ENCODE measurements around the gene NAPEPLD.
A peak's percentile ranks its signal among the peaks of the same experiment; 100 is the strongest.

The NAPEPLD gene

GRCh38 chr7:103077318-103077717 lies 71.6 kb downstream of the NAPEPLD start:
- Histone ChIP-seq H3K36me3 (no peaks in the 10 kb centered on the region), H3K4me1 (ENCODE audit: control insufficient read depth in 1 of 2, insufficient read depth in 1 of 2, low read depth in 1 of 2, low read length in 1 of 2) (peaks cover 42 to 43% of the 10 kb centered on the region in 2 experiments), H3K27me3 (no peaks in the 10 kb centered on the region), H3K27ac (no peak overlapping the region), H3K4me3 (ENCODE audit: low read depth in 1 of 2, low read length in 1 of 2) (no peak overlapping the region), H3K9me3 (no peaks in the 10 kb centered on the region)
- TF ChIP-seq, protein P1, sequence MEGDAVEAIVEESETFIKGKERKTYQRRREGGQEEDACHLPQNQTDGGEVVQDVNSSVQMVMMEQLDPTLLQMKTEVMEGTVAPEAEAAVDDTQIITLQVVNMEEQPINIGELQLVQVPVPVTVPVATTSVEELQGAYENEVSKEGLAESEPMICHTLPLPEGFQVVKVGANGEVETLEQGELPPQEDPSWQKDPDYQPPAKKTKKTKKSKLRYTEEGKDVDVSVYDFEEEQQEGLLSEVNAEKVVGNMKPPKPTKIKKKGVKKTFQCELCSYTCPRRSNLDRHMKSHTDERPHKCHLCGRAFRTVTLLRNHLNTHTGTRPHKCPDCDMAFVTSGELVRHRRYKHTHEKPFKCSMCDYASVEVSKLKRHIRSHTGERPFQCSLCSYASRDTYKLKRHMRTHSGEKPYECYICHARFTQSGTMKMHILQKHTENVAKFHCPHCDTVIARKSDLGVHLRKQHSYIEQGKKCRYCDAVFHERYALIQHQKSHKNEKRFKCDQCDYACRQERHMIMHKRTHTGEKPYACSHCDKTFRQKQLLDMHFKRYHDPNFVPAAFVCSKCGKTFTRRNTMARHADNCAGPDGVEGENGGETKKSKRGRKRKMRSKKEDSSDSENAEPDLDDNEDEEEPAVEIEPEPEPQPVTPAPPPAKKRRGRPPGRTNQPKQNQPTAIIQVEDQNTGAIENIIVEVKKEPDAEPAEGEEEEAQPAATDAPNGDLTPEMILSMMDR (IDR thresholded peaks at IDR 0.05), result no peak

- no peaks in the 10 kb centered on the region for H3K36me3 ChIP-seq
- H3K27me3 ChIP-seq, result no peaks in the 10 kb centered on the region
- H3K9me3 ChIP-seq, result no peaks in the 10 kb centered on the region
- H3K4me3 ChIP-seq (ENCODE audit: low read depth in 1 of 2, low read length in 1 of 2), result no peak overlapping the region
- TF ChIP-seq, protein P1 (IDR thresholded peaks at IDR 0.05), result no peak
- H3K27ac ChIP-seq, result no peak overlapping the region
- peaks cover 42 to 43% of the 10 kb centered on the region in 2 experiments for H3K4me1 ChIP-seq (ENCODE audit: control insufficient read depth in 1 of 2, insufficient read depth in 1 of 2, low read depth in 1 of 2, low read length in 1 of 2)
Measured at GRCh38 chr7:103076764-103077163, 72.1 kb downstream of the NAPEPLD start.

DNA sequence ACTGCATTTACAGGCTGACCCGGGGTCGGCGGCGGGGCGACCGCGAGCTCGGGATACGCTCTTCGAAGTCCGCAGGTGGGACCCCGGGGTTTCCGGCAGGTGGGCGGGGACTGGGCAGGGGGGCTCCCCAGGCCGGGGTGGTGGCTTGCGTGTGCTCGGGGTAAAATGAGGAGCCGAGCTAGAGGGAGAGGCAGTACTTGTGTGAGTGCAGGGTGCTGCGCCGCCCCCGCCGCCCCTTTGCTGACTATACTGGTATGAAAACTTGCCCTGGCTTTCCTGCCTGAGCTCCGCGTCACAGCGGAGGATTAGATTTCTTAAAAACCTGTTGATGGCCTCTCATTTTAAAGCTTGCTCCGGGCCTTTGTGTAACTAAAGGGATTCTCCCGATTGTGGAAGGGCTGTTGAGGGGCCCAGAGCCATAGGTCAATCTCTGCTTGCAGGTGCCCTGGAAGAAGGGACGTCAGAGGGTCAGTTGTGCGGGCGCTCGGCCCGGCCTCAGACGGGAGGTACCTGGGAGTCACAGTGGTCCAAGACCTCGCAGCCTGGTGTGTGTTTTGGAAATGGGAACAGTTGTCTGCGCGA lies 73.5 kb downstream of the NAPEPLD start:
- H3K27ac ChIP-seq, result peak overlapping the region; percentile 82
- H3K4me3 ChIP-seq (ENCODE audit: low read depth in 1 of 2, low read length in 1 of 2), result peak overlapping the region; percentile 77 to 86
- H3K36me3 ChIP-seq, result no peaks in the 10 kb centered on the region
- H3K4me1 ChIP-seq (ENCODE audit: control insufficient read depth in 1 of 2, insufficient read depth in 1 of 2, low read depth in 1 of 2, low read length in 1 of 2), result peaks cover 42 to 43% of the 10 kb centered on the region in 2 experiments
- H3K27me3 ChIP-seq, result no peaks in the 10 kb centered on the region
- TF ChIP-seq, protein P1 (IDR thresholded peaks at IDR 0.05), result no peak
- no peaks in the 10 kb centered on the region for H3K9me3 ChIP-seq

DNA sequence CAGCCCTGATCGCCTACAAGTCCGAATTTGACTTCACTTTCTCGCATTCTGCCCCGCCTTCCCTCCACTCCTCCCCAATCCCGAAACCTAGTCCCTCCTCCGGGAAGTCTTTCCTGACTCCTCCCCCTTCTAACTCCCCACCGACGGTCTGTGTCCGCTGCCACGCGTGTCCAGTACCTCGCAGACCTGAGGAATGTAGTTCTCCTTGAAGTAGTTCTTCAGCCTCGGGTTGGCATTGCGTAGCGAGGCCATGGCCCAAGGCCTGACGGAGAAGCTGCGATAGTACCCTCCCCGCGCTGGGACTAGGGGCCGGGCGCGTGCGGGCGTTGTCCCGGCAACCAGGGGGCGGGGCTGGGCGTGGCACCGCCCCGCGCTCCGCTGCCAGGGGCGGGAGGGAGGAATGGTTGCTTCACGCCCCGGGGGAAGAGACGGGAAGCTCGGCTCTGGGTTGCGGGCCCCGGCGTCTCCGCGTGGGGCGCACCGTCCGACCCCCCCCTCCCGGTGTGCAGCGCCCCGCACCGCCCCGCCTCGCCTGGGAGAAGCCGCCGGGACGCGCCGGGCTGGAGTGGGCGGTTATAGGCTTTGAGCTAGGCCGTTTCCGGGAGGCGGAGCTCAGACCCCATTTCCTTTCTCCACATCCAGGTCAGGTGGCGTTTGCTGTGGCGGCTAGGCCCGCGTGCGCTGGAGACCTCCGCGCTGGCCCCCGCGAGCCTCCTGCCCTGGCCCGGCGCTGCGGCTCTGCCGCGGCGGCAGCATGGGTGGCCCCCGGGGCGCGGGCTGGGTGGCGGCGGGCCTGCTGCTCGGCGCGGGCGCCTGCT lies 74.2 kb downstream of the NAPEPLD start, which contains the start of the genes ARMC10 and FBXL13:
Gene ARMC10 (plus strand): TSS at position 622 of the 818 bp plus-strand sequence. CDS start 133 bp downstream, at position 755.
Gene FBXL13 (minus strand): TSS at position 278 of the 818 bp plus-strand sequence.
- peak within 1 kb of the TSS; percentile 77 to 86 for H3K4me3 ChIP-seq (ENCODE audit: low read depth in 1 of 2, low read length in 1 of 2)
- H3K9me3 ChIP-seq, result no peaks in the 10 kb centered on the region
- no peaks in the 10 kb centered on the region for H3K36me3 ChIP-seq
- TF ChIP-seq, protein P1 (IDR thresholded peaks at IDR 0.05), result peak; percentile 93
- H3K27ac ChIP-seq, result peak within 1 kb of the TSS; percentile 82
- H3K27me3 ChIP-seq, result no peaks in the 10 kb centered on the region
- H3K4me1 ChIP-seq (ENCODE audit: control insufficient read depth in 1 of 2, insufficient read depth in 1 of 2, low read depth in 1 of 2, low read length in 1 of 2), result peaks cover 42 to 43% of the 10 kb centered on the region in 2 experiments

- peak overlapping the region; percentile 77 to 86 for H3K4me3 ChIP-seq (ENCODE audit: low read depth in 1 of 2, low read length in 1 of 2)
Measured at GRCh38 chr7:103073989-103074518, 74.8 kb downstream of the NAPEPLD start.

More at GRCh38 chr7:103073989-103074518, 74.8 kb downstream of the NAPEPLD start:
- H3K9me3 ChIP-seq, result no peaks in the 10 kb centered on the region
- H3K4me1 ChIP-seq (ENCODE audit: control insufficient read depth in 1 of 2, insufficient read depth in 1 of 2, low read depth in 1 of 2, low read length in 1 of 2), result peaks cover 42 to 43% of the 10 kb centered on the region in 2 experiments
- no peaks in the 10 kb centered on the region for H3K36me3 ChIP-seq
- TF ChIP-seq, protein P1 (IDR thresholded peaks at IDR 0.05), result no peak
- peak overlapping the region; percentile 82 for H3K27ac ChIP-seq
- H3K27me3 ChIP-seq, result no peaks in the 10 kb centered on the region
